Bronchus fibroblast of lung (primary cell): ENCODE data around the gene ZEB1. TPM values are rescaled to one million over a fixed set of nuclear protein-coding genes. Genes with fewer than 3 reads are reported as not detected.

Experiments
- total RNA-seq: library from RNA; depleted of rRNA; stranded (reverse); fragments of >200 nt; gene quantifications from 2 replicates; pipeline ENCODE4 v1.2.3, GENCODE V29; 2015

Gene ZEB1
- 22.7 and 32.8 TPM in 2 replicates for total RNA-seq

DNA sequence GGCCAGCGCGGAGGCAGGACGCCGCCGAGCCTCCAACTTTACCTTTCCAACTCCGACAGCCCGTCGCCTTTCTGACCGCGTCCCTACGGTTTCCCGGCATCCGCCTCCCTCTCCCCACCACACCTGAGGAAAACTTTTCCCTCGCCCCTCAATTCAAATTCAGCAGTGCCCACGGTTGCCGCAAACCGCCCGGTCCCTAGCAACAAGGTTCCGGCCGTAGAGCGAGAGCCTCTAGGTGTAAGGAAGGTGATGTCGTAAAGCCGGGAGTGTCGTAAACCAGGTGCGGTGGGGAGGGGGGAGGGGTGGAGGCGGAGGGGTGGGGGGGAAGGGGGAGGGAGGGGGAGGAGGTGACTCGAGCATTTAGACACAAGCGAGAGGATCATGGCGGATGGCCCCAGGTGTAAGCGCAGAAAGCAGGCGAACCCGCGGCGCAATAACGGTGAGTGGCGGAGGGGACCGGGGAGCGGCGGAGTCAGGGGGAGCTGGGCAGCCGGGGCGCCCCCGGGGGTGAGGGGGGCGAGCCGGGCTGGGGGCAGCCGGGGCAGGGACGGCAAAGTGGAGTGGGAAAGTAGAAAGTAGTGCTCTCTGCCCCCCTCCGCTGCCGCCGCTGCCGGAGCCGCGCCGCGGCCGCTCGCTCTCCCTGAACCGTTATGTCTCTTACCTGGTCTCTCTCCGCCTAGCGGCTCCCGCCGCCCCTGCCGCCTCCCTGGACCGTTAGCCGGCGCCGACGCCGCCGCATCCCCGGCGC is at the start of gene ZEB1:
ZEB1 (plus strand) TSS at position 363 of the 748 bp plus-strand sequence; CDS start at position 382, 19 bp downstream.

